ENCODE results near the gene CITED1.

- TF ChIP-seq JUNB (IDR thresholded peaks at IDR 0.05) (no peak), CTCF (IDR thresholded peaks at IDR 0.05) (no peak), REST (IDR thresholded peaks at IDR 0.05) (no peak), POLR2A (IDR thresholded peaks at IDR 0.05; ENCODE audit: low read length) (no peak), MAFK (IDR thresholded peaks at IDR 0.05; ENCODE audit: partially characterized antibody) (no peak), SMC3 (IDR thresholded peaks at IDR 0.05) (no peak), NPAS2 (CRISPR knock-in tag; IDR thresholded peaks at IDR 0.05; ENCODE audit: borderline replicate concordance) (no peak)
These were observed 8.7 kb downstream of the CITED1 start for GRCh38 chrX:72296991-72297390.

All from A549 (cell line).